Measurements from ENCODE around the gene SPRED3.
A peak's percentile ranks its signal among the peaks of the same experiment; 100 is the strongest.
"Not testable (repeated sequence)": the region's sequence is repeated elsewhere in the genome, so short reads cannot be mapped to it uniquely, and the experiment has no call there.

SPRED3 gene

DNA sequence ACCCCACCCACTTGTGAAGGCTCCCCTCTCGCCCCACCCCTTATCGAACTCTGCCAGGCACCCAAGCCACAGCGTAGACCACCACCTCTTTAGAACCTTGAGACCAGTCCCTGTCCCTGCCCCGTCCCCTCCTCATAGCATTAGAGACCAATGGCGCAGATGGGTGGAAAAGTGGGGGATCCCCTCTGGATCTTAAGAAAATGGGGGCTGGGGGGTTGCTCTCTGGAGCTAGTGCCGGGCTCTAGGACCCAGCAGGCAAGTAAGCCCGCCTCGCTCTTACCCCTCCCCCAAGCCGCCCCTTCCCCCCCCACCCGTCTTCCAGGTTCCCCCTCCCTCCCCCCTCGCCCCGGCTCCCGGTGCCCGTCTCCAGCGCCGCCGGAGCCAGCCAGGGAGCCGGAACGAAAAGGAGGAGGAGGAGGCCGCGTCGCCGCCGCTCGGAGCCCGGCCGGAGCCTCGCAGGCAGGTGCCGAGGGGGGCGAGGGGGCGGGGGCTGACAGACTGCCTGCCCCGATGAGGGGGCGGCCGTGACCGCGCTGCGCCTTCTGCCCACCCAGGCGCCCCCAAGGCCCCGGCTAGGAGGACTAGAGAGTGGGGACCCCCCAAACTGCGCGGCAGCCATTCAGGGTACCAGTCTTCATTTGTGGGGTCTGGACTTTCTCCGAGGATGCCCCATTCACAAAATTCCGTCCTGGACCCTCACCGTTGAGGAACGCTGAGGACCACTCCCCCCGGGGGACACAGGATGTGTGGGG is at the start of gene SPRED3:
TSS of gene SPRED3 (plus strand) at position 349 of the 752 bp plus-strand sequence. CDS start 1,606 bp downstream, outside the sequence.
- DNase-seq (ENCODE audit: low read depth) = no peak

DNA sequence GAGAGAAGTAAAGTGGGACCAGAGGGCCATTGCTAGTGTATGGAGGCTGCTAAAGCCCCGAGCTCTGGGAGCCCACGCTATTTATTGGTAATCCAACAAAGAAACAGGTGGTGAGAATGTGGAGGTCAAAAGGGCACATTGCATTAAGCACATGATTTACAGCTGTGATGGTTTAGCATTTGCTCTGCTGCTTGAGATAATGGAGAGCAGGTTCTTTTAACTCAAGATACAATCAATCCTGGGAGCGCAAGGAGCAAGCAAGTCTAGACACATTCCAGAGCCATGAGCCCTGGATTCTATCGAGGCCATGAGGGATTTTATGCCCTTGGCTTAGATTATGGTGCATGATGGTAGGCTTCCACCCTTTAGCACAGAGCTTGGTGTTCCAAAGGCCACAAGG is 49.5 kb upstream of the SPRED3 start:
- DNase-seq (ENCODE audit: low read depth) = not testable (repeated sequence)

DNA sequence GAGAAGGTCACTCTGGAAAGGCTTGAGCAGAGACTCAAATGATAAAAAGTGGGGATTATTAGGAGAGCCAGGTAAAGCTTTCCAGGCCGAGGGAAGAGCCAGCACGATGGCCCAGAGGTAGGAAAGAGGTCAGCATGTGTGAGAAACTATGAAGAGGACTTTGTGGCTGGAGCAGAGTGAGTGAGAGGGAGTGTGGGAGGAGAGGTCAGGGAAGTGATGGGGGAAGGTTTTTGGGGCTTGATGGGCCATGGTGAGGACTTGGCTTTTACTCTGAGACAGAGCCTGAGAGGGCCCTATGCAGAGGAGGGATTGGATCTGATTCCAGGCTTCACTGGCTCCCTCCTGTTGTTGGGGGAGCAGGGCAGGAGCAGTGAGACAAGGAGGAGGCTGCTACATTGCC is 47.6 kb upstream of the SPRED3 start:
- DNase-seq (ENCODE audit: low read depth) = no peak

- no peak for DNase-seq (ENCODE audit: low read depth)
These were observed 41.7 kb upstream of the SPRED3 start for GRCh38 chr19:38346837-38347236.

DNA sequence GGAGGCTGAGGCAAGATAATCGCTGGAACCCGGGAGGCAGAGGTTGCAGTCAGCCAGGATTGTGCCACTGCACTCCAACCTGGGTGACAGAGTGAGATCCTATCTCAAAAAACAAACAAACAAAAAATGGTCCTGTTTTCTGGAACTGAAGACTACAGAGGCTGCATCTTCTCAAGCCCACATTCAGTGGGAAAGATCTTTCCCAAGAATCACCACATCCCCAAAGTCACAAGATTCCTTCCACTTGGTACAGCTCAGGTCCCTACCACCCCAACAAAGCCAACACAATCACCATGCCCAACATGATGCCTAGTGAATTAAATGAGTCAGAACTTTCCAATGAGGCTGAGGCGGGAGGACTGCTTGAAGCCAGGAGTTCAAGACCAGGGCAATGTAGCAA is 37.6 kb upstream of the SPRED3 start:
- DNase-seq (ENCODE audit: low read depth) = no peak

DNA sequence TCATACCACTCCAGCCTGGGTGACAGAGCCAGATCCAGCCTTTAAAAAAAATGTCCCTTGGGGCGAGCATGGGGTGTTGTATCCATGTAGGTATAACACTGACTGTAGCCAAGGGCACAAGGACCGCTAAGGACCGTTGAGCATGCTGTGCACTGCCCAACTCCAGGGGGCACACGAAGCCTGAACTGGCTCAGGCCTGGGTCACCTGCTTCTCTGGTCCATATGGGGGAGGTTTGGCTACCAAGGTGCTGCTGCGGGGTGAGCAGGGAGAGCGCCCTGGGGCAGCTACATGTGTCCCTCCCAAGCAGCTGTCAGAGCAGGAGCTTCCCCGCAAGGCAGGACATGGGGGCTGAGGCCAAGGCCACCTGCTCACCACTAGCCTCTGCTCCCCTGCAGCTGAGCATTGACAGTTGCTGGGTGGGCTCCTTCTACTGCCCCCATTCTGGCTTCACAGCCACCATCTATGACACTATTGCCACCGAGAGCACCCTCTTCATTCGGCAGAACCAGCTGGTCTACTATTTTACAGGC is 36.6 kb upstream of the SPRED3 start:
- DNase-seq (ENCODE audit: low read depth) = no peak

GRCh38 chr19:38352611-38353010 is 35.9 kb upstream of the SPRED3 start:
- DNase-seq (ENCODE audit: low read depth) = no peak

GRCh38 chr19:38355728-38356725 is 32.5 kb upstream of the SPRED3 start:
- DNase-seq (ENCODE audit: low read depth) = no peak

DNA sequence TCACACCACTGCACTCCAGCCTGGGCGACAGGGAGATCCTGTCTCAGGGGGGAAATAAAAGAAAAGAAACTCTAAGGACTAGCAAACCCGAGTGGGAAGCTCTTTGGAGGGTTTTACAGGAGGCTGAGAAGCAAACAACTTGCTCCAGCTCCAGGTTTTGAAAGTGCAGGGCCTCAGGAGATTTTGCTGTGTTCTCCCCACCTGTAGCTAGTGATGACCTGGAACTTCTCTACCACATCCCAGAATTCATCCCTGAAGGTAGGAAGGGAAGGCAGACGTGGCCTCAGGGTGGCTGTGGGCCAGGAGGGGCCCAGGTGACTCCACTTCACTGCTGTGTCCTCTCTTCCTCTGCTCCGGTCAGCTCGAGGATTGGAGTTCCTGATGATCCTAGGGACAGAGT is 30.4 kb upstream of the SPRED3 start:
- no peak for DNase-seq (ENCODE audit: low read depth)

GRCh38 chr19:38359242-38360021 is 29.1 kb upstream of the SPRED3 start:
- DNase-seq (ENCODE audit: low read depth) = no peak

- DNase-seq (ENCODE audit: low read depth) = no peak
These were observed 28.1 kb upstream of the SPRED3 start for GRCh38 chr19:38360351-38360750.

- no peak for DNase-seq (ENCODE audit: low read depth)
These were observed 27.5 kb upstream of the SPRED3 start for GRCh38 chr19:38360839-38361631.

DNA sequence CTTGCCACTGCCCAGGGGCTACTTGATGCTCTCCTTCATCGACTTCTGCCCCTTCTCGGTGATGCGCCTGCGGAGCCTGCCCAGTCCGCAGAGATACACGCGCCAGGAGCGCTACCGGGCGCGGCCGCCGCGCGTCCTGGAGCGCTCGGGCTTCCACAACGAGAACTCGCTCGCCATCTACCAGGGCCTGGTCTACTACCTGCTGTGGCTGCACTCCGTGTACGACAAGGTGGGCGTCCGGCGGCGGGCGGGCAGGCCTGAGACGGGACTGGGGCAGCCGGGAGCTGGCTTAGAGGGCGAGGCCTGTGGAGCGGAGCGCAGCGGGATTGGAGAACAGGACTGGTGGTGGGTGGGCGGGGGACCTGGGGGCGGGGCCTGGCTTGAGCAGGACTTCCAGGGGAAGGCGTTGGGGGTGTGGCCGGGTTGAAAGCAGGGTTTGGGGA is 26.8 kb upstream of the SPRED3 start:
- DNase-seq (ENCODE audit: low read depth) = peak; percentile 24

GRCh38 chr19:38362076-38362945 is 26.2 kb upstream of the SPRED3 start:
- peak; percentile 47 for DNase-seq (ENCODE audit: low read depth)

- not testable (repeated sequence) for DNase-seq (ENCODE audit: low read depth)
These were observed 25.4 kb upstream of the SPRED3 start for GRCh38 chr19:38362946-38363688.

GRCh38 chr19:38367041-38367440 is 21.5 kb upstream of the SPRED3 start:
- no peak for DNase-seq (ENCODE audit: low read depth)

- no peak for DNase-seq (ENCODE audit: low read depth)
These were observed 18.9 kb upstream of the SPRED3 start for GRCh38 chr19:38369584-38369983.

- DNase-seq (ENCODE audit: low read depth) = no peak
These were observed 18.2 kb upstream of the SPRED3 start for GRCh38 chr19:38370299-38370698.

DNA sequence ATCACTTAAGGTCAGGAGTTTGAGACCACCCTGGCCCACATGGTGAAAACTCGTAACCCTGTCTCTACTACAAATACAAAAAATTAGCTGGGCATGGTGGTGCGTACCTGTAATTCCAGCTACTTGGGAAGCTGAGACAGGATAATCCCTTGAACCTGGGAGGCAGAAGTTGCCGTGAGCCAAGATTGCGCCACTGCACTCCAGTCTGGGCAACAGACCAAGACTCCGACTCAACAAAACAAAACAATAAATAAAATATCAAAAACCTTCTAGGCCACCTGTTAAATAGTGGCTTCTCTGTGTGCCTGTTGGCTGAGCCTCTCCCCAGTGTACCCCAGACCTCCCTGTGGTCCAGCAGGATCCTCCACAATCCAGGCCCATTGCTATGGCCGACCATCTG is 17.4 kb upstream of the SPRED3 start:
- no peak for DNase-seq (ENCODE audit: low read depth)
